HCT116 (cell line): ENCODE data around the gene RBFOX2. TPM values are rescaled to one million over a fixed set of nuclear protein-coding genes. Genes with fewer than 3 reads are reported as not detected.

Source experiments
- ATAC-seq: fragments of 200-7000 bp; cut with Tn5 transposase; 2 replicates; pipeline ENCODE4 v1.9.1; 2020; ENCODE audit warnings: mild to moderate bottlenecking, moderate library complexity
- BruUV-seq: library from RNA; stranded (reverse); fragments of 400-500 nt; replicated peaks from 2 replicates; lab custom pipeline; 2021; lab: Mats Ljungman, UMichigan
- CTCF ChIA-PET: fragments of 300-600 bp; sonication (Branson Sonifier 250); formaldehyde crosslinking; loops from one replicate; lab custom pipeline; 2021; ENCODE audit warnings: antibody characterized with exemption; lab: Charles Lee
- POLR2A ChIA-PET: fragments of 300-600, 350-600 bp; sonication (Branson Sonifier 250); formaldehyde crosslinking; loops from one replicate; lab custom pipeline; 2021; ENCODE audit warnings: antibody characterized with exemption; lab: Charles Lee
- RAD21 ChIA-PET, 2 experiments: fragments of 300-600 bp; sonication (Branson Sonifier 250); formaldehyde crosslinking; loops; one replicate each; lab custom pipeline; 2023; ENCODE audit warnings: low total read pairs in 2 of 2; ENCODE audit not compliant: uncharacterized antibody in 2 of 2, unreplicated experiment in 2 of 2, low non-redundant PET in 1 of 2; lab: Charles Lee
- DNase-seq: peaks from one replicate; pipeline ENCODE4 v3.0.0-alpha.2; 2010; ENCODE audit warnings: low read depth, low spot score
- H2AFZ ChIP-seq: fragments of 200-600 bp; shearing (Covaris generic), sonication (generic); 2 replicates; pipeline ENCODE4 v1.6.1; 2017; ENCODE audit warnings: low read depth, mixed run types, mixed read lengths, antibody characterized with exemption, low read length; ENCODE audit not compliant: poor library complexity, severe bottlenecking
- H3K27ac ChIP-seq: 2 replicates; pipeline ENCODE4 v1.5.1; 2012; ENCODE audit warnings: low read depth, low read length
- H3K27me3 ChIP-seq: fragments of 200-600 bp; sonication (generic); 2 replicates; pipeline ENCODE4 v1.6.1; 2016; ENCODE audit warnings: mixed run types, low read length, mixed read lengths; ENCODE audit not compliant: insufficient read depth
- H3K36me3 ChIP-seq, 2 experiments: fragments of 200-500 bp in 1 of 2; fragments of 200-600 bp in 1 of 2; sonication (Bioruptor generic) in 1 of 2; sonication (generic) in 1 of 2; 2 replicates each; pipeline versions ENCODE4 v1.5.1 to v1.6.1; 2014 to 2016; ENCODE audit warnings: low read length in 2 of 2, inconsistent platforms in 1 of 2, mixed read lengths in 1 of 2, mixed run types in 1 of 2; ENCODE audit not compliant: insufficient read depth in 2 of 2, control insufficient read depth in 1 of 2
- H3K4me1 ChIP-seq, 2 experiments: fragments of 200-600 bp in 1 of 2; sonication (generic) in 1 of 2; 2 replicates each; pipeline versions ENCODE4 v1.5.1 to v1.6.1; 2012 to 2017; ENCODE audit warnings: low read length in 2 of 2, inconsistent platforms in 1 of 2, mild to moderate bottlenecking in 1 of 2, mixed read lengths in 1 of 2, mixed run types in 1 of 2, moderate library complexity in 1 of 2; ENCODE audit not compliant: insufficient read depth in 2 of 2, control insufficient read depth in 1 of 2
- H3K4me2 ChIP-seq: fragments of 200-600 bp; sonication (generic); 2 replicates; pipeline ENCODE4 v1.6.1; 2017; ENCODE audit warnings: mixed run types, low read length, mixed read lengths
- H3K4me3 ChIP-seq, 2 experiments: fragments of 200-600 bp in 1 of 2; sonication (generic) in 1 of 2; replicated peaks in 1 of 2; 2 replicates each; pipeline ENCODE4 v1.5.1; 2011 to 2016; ENCODE audit warnings: low read length in 2 of 2, control low read depth in 1 of 2, low read depth in 1 of 2, mild to moderate bottlenecking in 1 of 2, mixed read lengths in 1 of 2, mixed run types in 1 of 2
- H3K79me2 ChIP-seq: fragments of 200-600 bp; sonication (generic); 2 replicates; pipeline ENCODE4 v1.6.1; 2017; ENCODE audit warnings: mild to moderate bottlenecking, mixed run types, low read length, moderate library complexity, mixed read lengths; ENCODE audit not compliant: insufficient read depth
- H3K9ac ChIP-seq: fragments of 200-600 bp; sonication (generic); 2 replicates; pipeline ENCODE4 v1.6.1; 2016; ENCODE audit warnings: low read length, mixed read lengths
- H3K9me2 ChIP-seq: fragments of 200-600 bp; sonication (generic), shearing (Covaris generic); 2 replicates; pipeline ENCODE4 v1.6.1; 2017; ENCODE audit warnings: mixed run types, mild to moderate bottlenecking, moderate library complexity; ENCODE audit not compliant: insufficient read depth
- H3K9me3 ChIP-seq, 2 experiments: fragments of 200-500 bp in 1 of 2; fragments of 200-600 bp in 1 of 2; sonication (Bioruptor generic) in 1 of 2; sonication (generic) in 1 of 2; 2 replicates each; pipeline ENCODE4 v1.6.1; 2014 to 2017; ENCODE audit warnings: low read length in 2 of 2, mixed read lengths in 2 of 2, inconsistent platforms in 1 of 2, low read depth in 1 of 2, mild to moderate bottlenecking in 1 of 2, mixed run types in 1 of 2, moderate library complexity in 1 of 2; ENCODE audit not compliant: control insufficient read depth in 1 of 2, insufficient read depth in 1 of 2
- H4K20me1 ChIP-seq: fragments of 200-600 bp; sonication (generic), shearing (Covaris generic); 2 replicates; pipeline ENCODE4 v1.6.1; 2017; ENCODE audit warnings: mixed run types, mild to moderate bottlenecking, moderate library complexity; ENCODE audit not compliant: insufficient read depth
- CBX3 ChIP-seq: IDR thresholded peaks from 2 replicates; pipeline ENCODE4 v1.6.1; 2012; ENCODE audit warnings: low read depth
- CEBPB ChIP-seq: IDR thresholded peaks from 2 replicates; pipeline ENCODE4 v1.6.1; 2012; ENCODE audit warnings: low read depth
- EGR1 ChIP-seq: IDR thresholded peaks from 2 replicates; pipeline ENCODE4 v1.6.1; 2012; ENCODE audit warnings: low read depth
- ELF1 ChIP-seq: IDR thresholded peaks from 2 replicates; pipeline ENCODE4 v1.6.1; 2012; ENCODE audit warnings: low read depth, borderline replicate concordance
- EZH2 ChIP-seq: fragments of 200-600 bp; sonication (generic); IDR thresholded peaks from 2 replicates; pipeline ENCODE4 v1.6.1; 2017; ENCODE audit warnings: antibody characterized with exemption, mixed run types
- FOSL1 ChIP-seq: IDR thresholded peaks from 2 replicates; pipeline ENCODE4 v1.6.1; 2012; ENCODE audit warnings: low read depth
- POLR2AphosphoS5 ChIP-seq: IDR thresholded peaks from 2 replicates; pipeline ENCODE4 v1.6.1; 2011; ENCODE audit warnings: mild to moderate bottlenecking, low read depth, low read length, moderate library complexity
- RAD21 ChIP-seq: IDR thresholded peaks from 2 replicates; pipeline ENCODE4 v1.6.1; 2012; ENCODE audit warnings: low read depth, mild to moderate bottlenecking
- SIN3A ChIP-seq: IDR thresholded peaks from 2 replicates; pipeline ENCODE4 v1.6.1; 2012; ENCODE audit warnings: low read depth
- SP1 ChIP-seq: IDR thresholded peaks from 2 replicates; pipeline ENCODE4 v1.6.1; 2012; ENCODE audit warnings: low read depth
- SRF ChIP-seq: IDR thresholded peaks from 2 replicates; pipeline ENCODE4 v1.6.1; 2012; ENCODE audit warnings: low read depth
- TCF7L2 ChIP-seq: IDR thresholded peaks from 2 replicates; pipeline ENCODE4 v1.7.0; 2011; ENCODE audit warnings: borderline replicate concordance, inconsistent platforms; ENCODE audit not compliant: insufficient read depth, insufficient read length; ENCODE audit errors: extremely low read depth
- YY1 ChIP-seq: IDR thresholded peaks from 2 replicates; pipeline ENCODE4 v1.6.1; 2011; ENCODE audit warnings: low read length, low read depth, moderate library complexity, mild to moderate bottlenecking; ENCODE audit not compliant: insufficient replicate concordance; ENCODE audit errors: extremely low read depth
- ZFX ChIP-seq: fragments of 450-650 bp; IDR thresholded peaks from 2 replicates; pipeline ENCODE4 v1.6.1; 2017
- ZNF274 ChIP-seq: fragments of 200-500 bp; sonication (Bioruptor generic); IDR thresholded peaks from 2 replicates; pipeline ENCODE4 v1.6.1; 2014; ENCODE audit warnings: mild to moderate bottlenecking, low read depth, low read length, inconsistent platforms
- intact Hi-C: fragments of 100-400 bp; cut with micrococcal nuclease; formaldehyde crosslinking; loops from 2 replicates; pipeline ENCODE4 v1.10.0; 2022
- total RNA-seq: library from RNA; stranded (reverse); gene quantifications from one replicate; pipeline ENCODE4 v1.2.1, GENCODE V29; 2021; ENCODE audit not compliant: unreplicated experiment
- TF ChIP-seq, protein P1 (sequence below): IDR thresholded peaks from 2 replicates; pipeline ENCODE4 v1.6.1; 2012
- TF ChIP-seq, protein P2 (sequence below), 3 experiments: fragments of 200-600 bp in 1 of 3; sonication (generic) in 1 of 3; IDR thresholded peaks in 2 of 3; conservative IDR thresholded peaks in 1 of 3; 2 replicates each; pipeline ENCODE4 v1.5.1; 2012 to 2017; ENCODE audit warnings: low read depth in 2 of 3, low read length in 2 of 3, antibody characterized with exemption in 1 of 3, borderline replicate concordance in 1 of 3, control low read depth in 1 of 3, mild to moderate bottlenecking in 1 of 3, mixed read lengths in 1 of 3, mixed run types in 1 of 3, moderate library complexity in 1 of 3; ENCODE audit not compliant: insufficient read depth in 1 of 3
- TF ChIP-seq, protein P3 (sequence below): IDR thresholded peaks from 2 replicates; pipeline ENCODE4 v1.6.1; 2012

Gene RBFOX2
- total RNA-seq, 1 experiment from 2014 or later: 83.9 TPM

DNA sequence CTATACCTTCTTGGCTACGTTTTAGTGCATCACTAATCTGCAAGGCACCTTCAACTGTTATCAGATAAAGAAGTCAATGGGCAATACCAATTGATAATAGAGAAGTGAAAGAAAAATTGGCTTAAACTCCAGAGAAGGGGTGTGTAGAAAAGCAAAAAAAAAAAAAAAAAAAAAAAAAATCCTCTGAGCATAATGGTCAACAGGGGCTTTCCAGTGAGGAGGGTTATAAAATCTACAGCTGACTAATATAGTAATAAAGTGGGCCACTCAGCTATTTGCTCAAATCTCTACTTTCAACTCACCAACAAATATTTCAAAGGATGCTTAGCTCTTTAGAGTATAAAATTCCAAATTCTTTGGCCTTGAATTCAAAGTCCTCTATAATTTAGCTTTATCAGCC is 233.1 kb downstream of the RBFOX2 start:
- Histone ChIP-seq H3K4me1 (no peaks in the 10 kb centered on the region), H3K4me2 (no peak overlapping the region), H3K9me3 (no peaks in the 10 kb centered on the region), H3K4me3 (no peak overlapping the region), H2AFZ (no peak overlapping the region), H3K9ac (no peak overlapping the region), H4K20me1 (0 out of 2 replicates have a peak, but pooled peaks cover 3% of the 10 kb centered on the region), H3K36me3 (no peaks in the 10 kb centered on the region), H3K9me2 (no peaks in the 10 kb centered on the region), H3K79me2 (peaks cover 20% of the 10 kb centered on the region), H3K27me3 (no peaks in the 10 kb centered on the region), H3K27ac (no peak overlapping the region)
- ATAC-seq (no peak), DNase-seq (no peak)
- RAD21 ChIA-PET: no interaction called here
- no TSS peak for BruUV-seq
- CTCF ChIA-PET: no interaction called here
- POLR2A ChIA-PET: no interaction called here
- TF ChIP-seq POLR2AphosphoS5 (no peak), SIN3A (no peak), FOSL1 (no peak), ZFX (no peak)
- TF ChIP-seq, protein P1, sequence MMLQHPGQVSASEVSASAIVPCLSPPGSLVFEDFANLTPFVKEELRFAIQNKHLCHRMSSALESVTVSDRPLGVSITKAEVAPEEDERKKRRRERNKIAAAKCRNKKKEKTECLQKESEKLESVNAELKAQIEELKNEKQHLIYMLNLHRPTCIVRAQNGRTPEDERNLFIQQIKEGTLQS: no peak
- intact Hi-C loops: no loop called here

DNA sequence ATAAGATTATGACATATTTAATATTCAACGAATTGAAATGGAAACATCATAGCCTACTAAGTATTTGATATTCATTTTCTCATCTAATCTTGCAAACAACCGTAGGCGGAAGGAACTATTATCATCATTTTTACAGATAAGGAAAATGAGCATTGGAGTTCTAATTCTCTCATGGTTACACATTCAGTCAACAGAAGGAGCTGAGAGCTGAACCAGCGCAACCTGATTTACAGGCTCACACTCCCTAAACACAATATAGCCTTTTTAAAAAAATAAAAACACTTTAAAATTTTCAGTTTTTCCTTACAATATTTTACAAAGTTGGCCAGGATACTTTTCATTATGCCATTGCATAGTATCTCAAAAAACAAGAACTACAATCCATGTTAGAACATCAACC is 236.1 kb downstream of the RBFOX2 start:
- Histone ChIP-seq H3K9ac (no peak overlapping the region), H2AFZ (no peak overlapping the region), H3K27ac (no peak overlapping the region), H3K4me1 (no peaks in the 10 kb centered on the region), H3K4me3 (no peak overlapping the region), H3K79me2 (peaks cover 7% of the 10 kb centered on the region; the same call in 1 of the 2 replicates), H4K20me1 (0 out of 2 replicates have a peak, but pooled peaks cover 3% of the 10 kb centered on the region), H3K9me2 (no peaks in the 10 kb centered on the region), H3K9me3 (no peaks in the 10 kb centered on the region), H3K27me3 (no peaks in the 10 kb centered on the region), H3K36me3 (no peaks in the 10 kb centered on the region), H3K4me2 (no peak overlapping the region)
- CTCF ChIA-PET: no interaction called here
- POLR2A ChIA-PET: no interaction called here
- RAD21 ChIA-PET: no interaction called here
- no TSS peak for BruUV-seq
- DNase-seq: no peak
- no peak for ATAC-seq
- intact Hi-C loops: no loop called here
- TF ChIP-seq, protein P2, sequence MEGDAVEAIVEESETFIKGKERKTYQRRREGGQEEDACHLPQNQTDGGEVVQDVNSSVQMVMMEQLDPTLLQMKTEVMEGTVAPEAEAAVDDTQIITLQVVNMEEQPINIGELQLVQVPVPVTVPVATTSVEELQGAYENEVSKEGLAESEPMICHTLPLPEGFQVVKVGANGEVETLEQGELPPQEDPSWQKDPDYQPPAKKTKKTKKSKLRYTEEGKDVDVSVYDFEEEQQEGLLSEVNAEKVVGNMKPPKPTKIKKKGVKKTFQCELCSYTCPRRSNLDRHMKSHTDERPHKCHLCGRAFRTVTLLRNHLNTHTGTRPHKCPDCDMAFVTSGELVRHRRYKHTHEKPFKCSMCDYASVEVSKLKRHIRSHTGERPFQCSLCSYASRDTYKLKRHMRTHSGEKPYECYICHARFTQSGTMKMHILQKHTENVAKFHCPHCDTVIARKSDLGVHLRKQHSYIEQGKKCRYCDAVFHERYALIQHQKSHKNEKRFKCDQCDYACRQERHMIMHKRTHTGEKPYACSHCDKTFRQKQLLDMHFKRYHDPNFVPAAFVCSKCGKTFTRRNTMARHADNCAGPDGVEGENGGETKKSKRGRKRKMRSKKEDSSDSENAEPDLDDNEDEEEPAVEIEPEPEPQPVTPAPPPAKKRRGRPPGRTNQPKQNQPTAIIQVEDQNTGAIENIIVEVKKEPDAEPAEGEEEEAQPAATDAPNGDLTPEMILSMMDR (IDR thresholded peaks at IDR 0.05 in 2 of 3, conservative IDR thresholded peaks at IDR 0.05 in 1 of 3; ENCODE audit: borderline replicate concordance in 1 of 3, insufficient read depth in 1 of 3, low read depth in 2 of 3, low read length in 2 of 3): no peak
- TF ChIP-seq CEBPB: no peak
- TF ChIP-seq RAD21: no peak
- no peak for TF ChIP-seq EZH2
- TF ChIP-seq, protein P1: no peak
- no peak for TF ChIP-seq ZNF274
- TF ChIP-seq SP1: no peak
- no peak for TF ChIP-seq TCF7L2
- TF ChIP-seq EGR1: no peak
- no peak for TF ChIP-seq ZFX
- TF ChIP-seq SIN3A: no peak
- TF ChIP-seq, protein P3, sequence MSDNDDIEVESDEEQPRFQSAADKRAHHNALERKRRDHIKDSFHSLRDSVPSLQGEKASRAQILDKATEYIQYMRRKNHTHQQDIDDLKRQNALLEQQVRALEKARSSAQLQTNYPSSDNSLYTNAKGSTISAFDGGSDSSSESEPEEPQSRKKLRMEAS: no peak
- no peak for TF ChIP-seq SRF
- no peak for TF ChIP-seq YY1
- no peak for TF ChIP-seq CBX3
- no peak for TF ChIP-seq ELF1
